ENCODE data around the gene ATF7IP2.
A peak's percentile ranks its signal among the peaks of the same experiment; 100 is the strongest.
"Not testable (repeated sequence)": the region's sequence is repeated elsewhere in the genome, so short reads cannot be mapped to it uniquely, and the experiment has no call there.

The ATF7IP2 gene

GRCh38 chr16:10465821-10466220 lies 80.0 kb downstream of the ATF7IP2 start:
- no peak for DNase-seq

DNA sequence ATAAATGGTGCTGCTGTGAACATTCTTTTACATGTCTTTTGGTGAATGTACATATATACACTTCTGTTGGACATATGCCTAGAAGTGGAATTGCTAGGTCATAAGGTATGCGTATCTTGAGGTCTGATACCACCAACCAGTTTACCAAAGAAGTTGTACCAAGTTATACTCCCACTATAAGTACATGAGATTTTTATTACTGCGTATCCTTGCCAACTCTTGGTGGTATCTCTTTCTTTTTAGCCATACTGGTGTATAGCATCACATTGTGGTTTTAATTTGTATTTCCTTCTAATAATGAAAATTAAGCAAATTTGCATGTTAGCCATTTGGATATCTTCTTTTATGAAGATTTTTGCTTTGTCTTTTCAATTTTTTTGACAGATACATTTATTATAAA lies 80.5 kb downstream of the ATF7IP2 start:
- no peak for DNase-seq

- DNase-seq: no peak
Measured at GRCh38 chr16:10466861-10467260, 81.0 kb downstream of the ATF7IP2 start.

DNA sequence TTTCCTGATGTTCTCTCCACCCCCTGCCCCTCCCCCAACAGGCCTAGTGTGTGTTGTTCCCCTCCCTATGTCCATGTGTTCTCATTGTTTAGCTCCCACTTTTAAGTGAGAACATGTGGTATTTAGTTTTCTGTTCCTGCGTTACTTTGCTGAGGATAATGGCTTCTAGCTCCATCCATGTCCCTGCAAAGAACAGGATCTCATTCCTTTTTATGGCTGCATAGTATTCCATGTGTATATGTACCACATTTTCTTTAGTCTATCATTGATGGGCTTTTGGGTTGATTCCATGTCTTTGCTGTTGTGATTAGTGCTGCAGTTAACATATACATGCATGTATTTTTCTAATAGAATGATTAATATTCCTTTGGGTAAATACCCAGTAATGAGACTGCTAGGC lies 90.8 kb downstream of the ATF7IP2 start:
- not testable (repeated sequence) for DNase-seq

DNA sequence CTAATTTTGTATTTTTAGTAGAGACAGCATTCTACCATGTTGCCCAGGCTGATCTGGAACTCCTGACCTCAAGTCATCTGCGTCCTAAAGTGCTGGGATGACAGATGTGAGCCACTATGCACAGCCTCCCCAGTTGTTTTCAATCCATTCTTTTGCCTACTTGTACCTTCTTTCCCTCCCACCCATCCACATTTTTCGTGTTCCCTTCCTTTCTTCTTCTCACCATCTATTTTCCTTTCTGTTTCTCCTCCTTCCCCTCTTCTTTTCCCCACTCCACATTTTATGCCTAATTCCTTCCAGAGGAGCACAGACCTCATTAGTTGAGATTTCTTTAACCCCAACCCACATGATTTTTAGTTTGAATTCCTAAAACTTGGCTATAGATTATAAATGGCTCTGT lies 94.3 kb downstream of the ATF7IP2 start:
- no peak for DNase-seq

GRCh38 chr16:10485159-10485558 lies 99.3 kb downstream of the ATF7IP2 start:
- no peak for DNase-seq

GRCh38 chr16:10485698-10486382 lies 100.0 kb downstream of the ATF7IP2 start:
- DNase-seq: no peak

- DNase-seq: no peak
Measured at GRCh38 chr16:10490141-10490540, 104.3 kb downstream of the ATF7IP2 start.

GRCh38 chr16:10493276-10493675 lies 107.4 kb downstream of the ATF7IP2 start:
- no peak for DNase-seq

DNA sequence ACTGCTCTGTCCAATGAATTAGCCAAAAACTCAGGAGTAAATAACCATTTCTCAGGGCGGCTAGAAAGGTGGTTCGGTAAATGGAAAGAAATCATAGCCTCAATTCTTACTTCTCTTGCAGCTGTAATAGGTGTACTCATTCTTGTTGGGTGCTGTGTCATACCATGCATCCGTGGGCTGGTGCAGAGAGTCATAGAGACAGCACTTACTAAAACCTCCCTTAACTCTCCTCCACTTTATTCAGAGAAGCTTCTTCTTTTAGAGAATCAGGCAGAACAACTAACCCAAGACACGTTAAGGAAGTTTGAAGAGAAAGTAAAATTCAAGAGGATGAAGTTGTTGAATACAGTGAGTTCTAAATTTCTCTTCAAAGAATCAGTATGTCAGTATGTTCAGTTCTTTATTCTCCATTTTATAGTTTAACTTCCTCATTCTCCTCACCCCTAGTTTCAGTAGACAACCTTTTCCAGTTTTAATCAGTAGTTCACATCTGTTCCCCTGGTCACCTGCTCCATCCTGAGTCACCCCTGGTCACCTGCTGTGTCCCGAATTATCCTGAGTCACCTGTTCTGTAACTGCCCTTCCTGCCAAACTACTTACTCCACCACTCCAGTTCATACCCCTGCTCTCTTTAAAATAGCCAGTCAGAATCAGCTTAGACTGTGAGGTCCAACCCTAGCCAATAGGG lies 108.6 kb downstream of the ATF7IP2 start:
- no peak for DNase-seq

- DNase-seq: no peak
Measured at GRCh38 chr16:10495031-10495345, 109.1 kb downstream of the ATF7IP2 start.

- no peak for DNase-seq
Measured at GRCh38 chr16:10497132-10498101, 111.6 kb downstream of the ATF7IP2 start.

GRCh38 chr16:10500582-10500981 lies 114.7 kb downstream of the ATF7IP2 start:
- DNase-seq: no peak

DNA sequence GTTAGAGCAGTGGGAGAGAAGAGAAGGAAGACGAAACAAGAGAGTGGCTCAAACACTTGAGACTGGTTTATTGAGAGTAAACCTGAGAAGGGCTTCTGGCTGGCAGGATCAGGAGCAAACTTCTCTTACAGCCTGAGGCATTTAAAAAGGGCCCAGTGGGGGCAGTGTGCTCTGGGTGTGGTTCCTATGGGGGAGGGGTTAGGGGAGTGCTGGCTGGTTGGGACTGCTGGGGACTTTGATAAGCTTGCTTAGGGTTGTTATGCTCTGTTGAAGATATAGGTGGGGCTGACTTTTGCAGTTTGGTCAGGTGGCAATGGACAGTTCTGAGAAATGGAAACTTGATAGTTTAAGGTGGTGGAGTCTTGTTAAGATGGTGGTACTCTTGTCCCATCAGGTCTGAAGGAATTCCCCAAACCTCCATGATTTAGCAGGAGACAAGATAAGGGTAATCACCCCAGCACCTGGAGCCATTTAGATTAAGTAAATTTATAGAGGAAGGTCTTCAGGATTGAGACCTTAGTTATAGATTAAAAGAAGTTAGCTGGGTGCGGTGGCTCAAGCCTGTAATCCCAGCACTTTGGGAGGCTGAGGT lies 115.3 kb downstream of the ATF7IP2 start:
- no peak for DNase-seq

- no peak for DNase-seq
Measured at GRCh38 chr16:10502776-10503175, 116.9 kb downstream of the ATF7IP2 start.

DNA sequence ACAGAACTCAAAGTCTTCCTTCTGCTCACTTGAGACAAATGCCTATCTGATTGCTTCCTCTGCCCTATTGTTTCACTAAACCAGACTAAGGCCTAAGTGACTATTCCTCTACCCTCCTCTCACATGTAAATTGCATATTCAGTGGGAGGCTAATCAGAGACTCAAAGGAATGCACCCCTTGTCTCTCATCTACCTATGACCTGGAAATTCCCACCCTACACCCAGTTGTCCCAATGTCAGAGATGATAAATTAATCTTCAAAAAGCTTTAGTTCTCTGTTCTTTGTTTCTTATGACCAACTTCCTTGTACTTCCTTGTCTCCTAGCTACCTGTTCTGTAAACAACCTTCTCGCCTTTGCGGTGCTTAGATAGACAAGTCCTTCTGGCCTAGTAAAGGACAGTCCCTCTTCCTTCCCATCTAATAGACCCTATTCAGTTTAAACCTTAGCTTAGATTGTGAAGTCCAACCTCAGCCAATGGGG lies 118.6 kb downstream of the ATF7IP2 start:
- no peak for DNase-seq

GRCh38 chr16:10505286-10505685 lies 119.4 kb downstream of the ATF7IP2 start:
- DNase-seq: not testable (repeated sequence)

- DNase-seq: peak; percentile 55
Measured at GRCh38 chr16:10509534-10510025, 123.7 kb downstream of the ATF7IP2 start.

GRCh38 chr16:10510279-10510678 lies 124.4 kb downstream of the ATF7IP2 start:
- DNase-seq: no peak

GRCh38 chr16:10511829-10512228 lies 126.0 kb downstream of the ATF7IP2 start:
- no peak for DNase-seq

DNA sequence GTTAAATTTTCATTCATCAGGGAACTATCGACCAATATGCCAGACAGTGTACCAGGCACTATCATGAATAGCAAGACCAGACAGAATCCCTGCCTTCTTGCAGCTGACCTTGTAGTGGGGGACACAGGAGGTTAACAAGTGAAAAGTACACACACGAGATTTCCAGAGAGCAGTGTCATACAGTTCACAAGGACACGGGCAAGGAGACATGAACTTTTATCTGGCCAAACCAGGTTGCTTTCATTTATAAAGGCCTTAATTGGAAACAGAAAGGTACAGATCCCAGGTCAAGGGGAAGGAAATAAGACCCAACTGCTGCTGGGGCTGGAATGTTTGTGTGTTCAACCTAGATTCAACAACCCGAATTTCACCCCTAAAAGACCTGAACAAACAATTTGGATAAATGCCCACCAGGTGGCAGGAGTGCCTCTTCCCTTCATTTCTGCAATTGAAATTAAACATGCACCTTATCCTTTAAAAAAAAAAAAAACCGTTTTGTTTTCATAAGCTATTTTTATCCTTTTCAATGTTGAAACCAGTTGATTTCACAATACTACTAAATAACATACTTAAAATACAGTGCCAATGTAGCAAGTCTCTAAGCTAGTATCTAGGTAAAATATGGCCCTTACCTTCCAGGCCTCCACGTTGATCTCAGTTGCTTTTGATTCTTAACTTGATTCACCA lies 128.7 kb downstream of the ATF7IP2 start:
- peak; percentile 33 for DNase-seq

DNA sequence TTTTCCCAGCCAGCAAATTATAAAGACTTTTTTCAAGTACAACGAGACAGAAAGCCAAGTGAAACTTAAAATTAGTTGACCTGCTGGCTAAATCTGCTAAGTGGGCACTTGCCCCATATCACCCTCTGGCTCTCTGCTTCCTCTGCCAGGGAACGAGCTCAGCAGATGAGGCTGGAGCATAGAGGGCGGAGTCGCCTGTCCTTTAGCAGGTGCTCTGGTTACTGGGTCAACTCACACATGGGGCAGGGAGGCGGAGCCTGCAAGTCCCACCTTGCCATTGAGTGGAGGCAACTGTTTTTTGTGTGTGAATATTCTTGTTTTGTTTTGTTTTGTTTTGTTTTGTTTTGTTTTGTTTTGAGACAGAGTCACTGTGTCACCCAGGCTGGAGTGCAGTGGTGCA lies 132.0 kb downstream of the ATF7IP2 start:
- DNase-seq: no peak
